ENCODE results near the gene GYPC.

GYPC gene

DNA sequence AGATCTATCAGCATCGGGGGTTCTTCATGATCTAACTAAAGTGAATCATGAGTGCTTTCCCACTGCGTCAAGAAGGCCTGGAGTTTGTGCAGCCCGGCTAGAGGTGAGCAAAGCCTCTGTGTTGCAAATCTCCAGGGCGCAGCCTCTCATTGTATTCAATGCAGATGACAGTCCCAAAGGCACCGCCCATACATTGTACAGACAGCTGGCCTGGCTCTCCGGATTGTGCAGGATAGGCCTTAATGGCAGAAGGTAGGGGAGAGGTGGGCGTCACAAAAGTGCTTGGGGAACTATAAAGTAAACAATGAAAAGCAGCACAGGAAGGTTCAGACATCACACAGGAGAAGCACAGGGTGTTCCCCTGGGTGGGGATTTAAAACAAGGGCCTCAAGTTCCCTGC is 907 bp upstream of the GYPC start:
- Histone ChIP-seq H3K36me3 (ENCODE audit: control insufficient read depth, insufficient read depth, low read length) (no peaks in the 10 kb centered on the region), H3K4me3 (ENCODE audit: low read depth, low read length) (no peak overlapping the region), H3K79me2 (no peaks in the 10 kb centered on the region), H3K27ac (peak overlapping the region; percentile 76), H2AFZ (no peak overlapping the region), H3K4me2 (ENCODE audit: low read length) (no peak overlapping the region), H3K27me3 (ENCODE audit: control insufficient read depth, insufficient read depth, low read length) (no peaks in the 10 kb centered on the region), H3K9me3 (ENCODE audit: control insufficient read depth, low read length) (no peaks in the 10 kb centered on the region), H3K9ac (no peak overlapping the region), H3K4me1 (no peaks in the 10 kb centered on the region)
- TF ChIP-seq, protein P1, sequence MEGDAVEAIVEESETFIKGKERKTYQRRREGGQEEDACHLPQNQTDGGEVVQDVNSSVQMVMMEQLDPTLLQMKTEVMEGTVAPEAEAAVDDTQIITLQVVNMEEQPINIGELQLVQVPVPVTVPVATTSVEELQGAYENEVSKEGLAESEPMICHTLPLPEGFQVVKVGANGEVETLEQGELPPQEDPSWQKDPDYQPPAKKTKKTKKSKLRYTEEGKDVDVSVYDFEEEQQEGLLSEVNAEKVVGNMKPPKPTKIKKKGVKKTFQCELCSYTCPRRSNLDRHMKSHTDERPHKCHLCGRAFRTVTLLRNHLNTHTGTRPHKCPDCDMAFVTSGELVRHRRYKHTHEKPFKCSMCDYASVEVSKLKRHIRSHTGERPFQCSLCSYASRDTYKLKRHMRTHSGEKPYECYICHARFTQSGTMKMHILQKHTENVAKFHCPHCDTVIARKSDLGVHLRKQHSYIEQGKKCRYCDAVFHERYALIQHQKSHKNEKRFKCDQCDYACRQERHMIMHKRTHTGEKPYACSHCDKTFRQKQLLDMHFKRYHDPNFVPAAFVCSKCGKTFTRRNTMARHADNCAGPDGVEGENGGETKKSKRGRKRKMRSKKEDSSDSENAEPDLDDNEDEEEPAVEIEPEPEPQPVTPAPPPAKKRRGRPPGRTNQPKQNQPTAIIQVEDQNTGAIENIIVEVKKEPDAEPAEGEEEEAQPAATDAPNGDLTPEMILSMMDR (IDR thresholded peaks at IDR 0.05) = no peak

DNA sequence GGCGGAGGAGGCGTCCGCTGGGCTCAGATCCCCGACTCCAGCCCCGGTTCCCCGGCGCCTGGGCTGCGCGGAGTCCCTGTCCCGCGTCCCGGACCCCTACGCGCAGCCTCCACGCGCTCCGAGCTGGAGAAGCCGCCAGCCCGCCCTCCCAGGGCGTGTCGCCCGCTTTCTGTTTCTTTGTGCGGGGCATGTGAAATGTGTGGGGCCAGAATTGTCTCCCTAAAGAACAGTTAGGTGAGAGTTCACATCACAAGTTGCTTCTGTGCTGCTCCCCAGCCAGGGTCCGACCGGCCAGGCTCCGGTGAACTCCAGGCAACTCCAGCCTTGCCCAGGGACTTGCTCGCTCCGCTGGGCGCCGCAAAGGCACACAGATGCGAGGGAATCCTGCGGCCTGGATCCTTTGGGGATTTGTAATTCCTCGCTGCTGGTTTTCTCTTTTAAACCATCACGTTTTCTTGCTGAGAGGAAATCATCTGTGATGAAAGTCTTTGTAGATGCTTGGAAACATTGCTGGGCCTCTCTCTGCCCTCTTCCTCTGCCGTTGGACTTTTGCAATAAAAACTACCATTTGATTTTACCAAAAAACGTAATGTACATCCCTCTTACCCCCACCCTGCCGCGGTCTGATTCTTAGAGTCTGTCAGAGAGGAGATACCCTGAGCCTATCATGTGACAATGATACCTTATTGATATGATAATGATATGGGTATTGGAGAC is 631 bp downstream of the GYPC start:
- no peaks in the 10 kb centered on the region for H3K36me3 ChIP-seq (ENCODE audit: control insufficient read depth, insufficient read depth, low read length)
- H3K9ac ChIP-seq = peak overlapping the region; percentile 0
- H3K79me2 ChIP-seq = peaks cover 2% of the 10 kb centered on the region
- peak overlapping the region; percentile 69 for H3K4me2 ChIP-seq (ENCODE audit: low read length)
- peak overlapping the region; percentile 37 for H3K4me3 ChIP-seq (ENCODE audit: low read depth, low read length)
- H3K27me3 ChIP-seq (ENCODE audit: control insufficient read depth, insufficient read depth, low read length) = no peaks in the 10 kb centered on the region
- no peaks in the 10 kb centered on the region for H3K4me1 ChIP-seq
- peak overlapping the region; percentile 89 for H2AFZ ChIP-seq
- TF ChIP-seq, protein P1 (IDR thresholded peaks at IDR 0.05) = no peak
- H3K9me3 ChIP-seq (ENCODE audit: control insufficient read depth, low read length) = no peaks in the 10 kb centered on the region
- peak overlapping the region; percentile 76 for H3K27ac ChIP-seq

DNA sequence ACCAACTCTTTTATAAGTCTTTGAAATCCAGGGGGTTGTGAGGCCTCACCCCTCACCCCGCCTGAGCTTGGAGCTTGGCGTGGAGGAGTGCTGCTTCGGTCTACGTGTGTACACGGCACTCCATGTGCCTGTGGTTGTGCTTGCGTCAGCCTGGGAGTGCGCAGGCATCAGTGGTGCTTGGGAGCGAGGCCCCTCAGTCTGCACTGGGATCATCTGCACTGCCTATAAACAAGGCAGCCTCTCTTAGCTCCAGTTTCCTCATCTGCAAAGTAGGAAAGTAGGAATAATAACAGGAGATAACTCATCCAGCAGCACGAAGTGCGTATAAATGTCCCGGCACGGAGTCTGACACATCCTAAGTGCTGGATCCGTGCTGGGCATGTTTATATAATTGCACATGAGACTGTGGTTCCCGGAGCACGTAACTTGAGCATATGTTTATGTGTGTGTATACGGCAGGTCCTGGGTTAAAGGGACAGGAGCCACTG is 1.2 kb downstream of the GYPC start:
- TF ChIP-seq, protein P1 (IDR thresholded peaks at IDR 0.05) = no peak
- H3K27ac ChIP-seq = peak overlapping the region; percentile 76
- no peaks in the 10 kb centered on the region for H3K4me1 ChIP-seq

DNA sequence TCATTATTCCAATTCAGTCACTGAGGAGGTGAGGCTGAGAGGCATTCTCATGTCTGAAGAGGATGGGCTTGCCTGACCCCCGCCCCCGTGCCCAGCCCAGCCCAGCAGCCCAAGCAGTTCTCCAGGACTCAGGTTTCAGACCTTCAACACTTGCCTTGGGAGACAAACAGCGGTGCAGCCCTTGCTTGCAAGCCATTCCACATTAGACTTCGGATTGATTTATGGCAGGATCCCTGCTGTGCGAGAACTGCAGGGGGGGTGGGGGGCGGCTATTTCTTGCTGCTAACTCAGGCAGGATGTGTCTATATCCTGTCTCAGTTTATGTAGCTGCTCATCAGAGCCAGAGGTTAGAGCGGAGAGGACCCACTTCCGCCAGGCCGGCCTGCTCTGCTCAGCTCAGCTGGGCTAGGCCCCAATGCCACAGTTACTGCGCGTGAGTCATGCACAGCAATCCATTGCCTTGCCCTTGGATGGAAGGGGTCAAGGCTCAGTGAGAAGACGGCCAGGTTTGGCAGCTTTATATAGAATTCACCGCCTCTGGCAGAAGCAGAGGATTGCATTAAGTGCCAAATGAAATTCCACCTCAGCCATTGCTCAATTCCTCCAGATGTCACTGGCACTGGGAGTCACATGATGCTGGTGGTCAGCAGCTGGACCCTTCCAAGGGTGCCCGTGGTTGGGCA is 1.8 kb downstream of the GYPC start:
- Histone ChIP-seq H3K9ac (no peak overlapping the region), H3K36me3 (ENCODE audit: control insufficient read depth, insufficient read depth, low read length) (no peaks in the 10 kb centered on the region), H3K4me2 (ENCODE audit: low read length) (peak overlapping the region; percentile 37)

More for the DNA sequence above, 1.2 kb downstream of the GYPC start:
- Histone ChIP-seq H3K4me2 (ENCODE audit: low read length) (peak overlapping the region; percentile 69), H3K79me2 (peaks cover 2% of the 10 kb centered on the region), H2AFZ (no peak overlapping the region), H3K36me3 (ENCODE audit: control insufficient read depth, insufficient read depth, low read length) (no peaks in the 10 kb centered on the region), H3K9me3 (ENCODE audit: control insufficient read depth, low read length) (no peaks in the 10 kb centered on the region), H3K9ac (no peak overlapping the region), H3K27me3 (ENCODE audit: control insufficient read depth, insufficient read depth, low read length) (no peaks in the 10 kb centered on the region), H3K4me3 (ENCODE audit: low read depth, low read length) (peak overlapping the region; percentile 37)

More for the DNA sequence above, 1.8 kb downstream of the GYPC start:
- Histone ChIP-seq H2AFZ (no peak overlapping the region), H3K27ac (peak overlapping the region; percentile 76), H3K27me3 (ENCODE audit: control insufficient read depth, insufficient read depth, low read length) (no peaks in the 10 kb centered on the region), H3K4me3 (ENCODE audit: low read depth, low read length) (peak overlapping the region; percentile 37), H3K4me1 (no peaks in the 10 kb centered on the region), H3K79me2 (peaks cover 2% of the 10 kb centered on the region), H3K9me3 (ENCODE audit: control insufficient read depth, low read length) (no peaks in the 10 kb centered on the region)
- TF ChIP-seq, protein P1 (IDR thresholded peaks at IDR 0.05) = no peak

Data from parathyroid adenoma (tissue), 2 donors.